HG03039 (cell line): ENCODE data around the gene PTGS2.

Source experiments
- ATAC-seq: cut with Tn5 transposase; IDR thresholded peaks from one replicate; pipeline ENCODE4 v1.9.1; 2021; ENCODE audit warnings: mild to moderate bottlenecking, moderate library complexity; ENCODE audit not compliant: unreplicated experiment

The PTGS2 gene

GRCh38 chr1:186680245-186681061 is at the start of gene PTGS2:
Gene PTGS2, minus strand, starts transcription at chr1:186680423. Its CDS starts 133 bp downstream, at chr1:186680290.
- ATAC-seq: peak; percentile 89

GRCh38 chr1:186722711-186723309 is 42.6 kb upstream of the PTGS2 start:
- ATAC-seq: peak; percentile 72

- ATAC-seq: no peak
Measured at GRCh38 chr1:186717286-186717685, 37.1 kb upstream of the PTGS2 start.

GRCh38 chr1:186715887-186716809 is 35.9 kb upstream of the PTGS2 start:
- ATAC-seq: no peak

- no peak for ATAC-seq
Measured at GRCh38 chr1:186710696-186711095, 30.5 kb upstream of the PTGS2 start.

GRCh38 chr1:186708694-186709097 is 28.5 kb upstream of the PTGS2 start:
- ATAC-seq: no peak

- ATAC-seq: no peak
Measured at GRCh38 chr1:186703209-186703766, 23.1 kb upstream of the PTGS2 start.

GRCh38 chr1:186700722-186701121 is 20.5 kb upstream of the PTGS2 start:
- ATAC-seq: no peak

GRCh38 chr1:186699519-186699918 is 19.3 kb upstream of the PTGS2 start:
- no peak for ATAC-seq

GRCh38 chr1:186689907-186690306 is 9.7 kb upstream of the PTGS2 start:
- ATAC-seq: no peak

GRCh38 chr1:186689376-186689775 is 9.2 kb upstream of the PTGS2 start:
- ATAC-seq: no peak

GRCh38 chr1:186683652-186684410 is 3.6 kb upstream of the PTGS2 start:
- no peak for ATAC-seq

GRCh38 chr1:186682736-186683135 is 2.5 kb upstream of the PTGS2 start:
- ATAC-seq: no peak

- no peak for ATAC-seq
Measured at GRCh38 chr1:186681801-186682200, 1.6 kb upstream of the PTGS2 start.

GRCh38 chr1:186681121-186681520 is 898 bp upstream of the PTGS2 start:
- no peak for ATAC-seq

GRCh38 chr1:186679924-186680244 is 339 bp downstream of the PTGS2 start:
- ATAC-seq: no peak

GRCh38 chr1:186678155-186678554 is 2.1 kb downstream of the PTGS2 start:
- ATAC-seq: no peak

- ATAC-seq: no peak
Measured at GRCh38 chr1:186672596-186672995, 7.6 kb downstream of the PTGS2 start.

GRCh38 chr1:186672131-186672530 is 8.1 kb downstream of the PTGS2 start:
- no peak for ATAC-seq

GRCh38 chr1:186671136-186671825 is 8.9 kb downstream of the PTGS2 start:
- no peak for ATAC-seq
